Measurements from ENCODE around the gene DEFB124. TPM values are rescaled to one million over a fixed set of nuclear protein-coding genes. Genes with fewer than 3 reads are reported as not detected.

DEFB124 gene
- total RNA-seq, 1 donor from 2014 or later: not detected

DNA sequence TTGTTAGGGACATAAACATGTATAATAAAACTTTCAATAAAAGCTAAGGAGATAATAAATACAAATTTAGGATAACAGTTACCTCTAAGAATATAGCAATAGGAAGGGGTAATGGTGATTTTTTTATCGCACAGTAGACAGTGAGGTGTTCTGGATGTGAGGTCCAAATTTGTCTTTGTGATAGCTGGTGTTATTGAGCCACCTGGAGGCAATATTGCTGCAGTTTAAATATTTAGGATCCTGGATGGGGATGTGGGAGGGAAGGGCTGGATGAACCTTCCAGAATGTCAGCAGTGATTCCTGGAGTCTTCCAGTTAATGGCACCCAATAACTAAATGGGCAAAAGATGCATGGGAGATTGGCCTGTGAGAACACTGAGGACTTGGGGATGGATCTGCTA, 20.6 kb downstream of the DEFB124 start:
- Histone ChIP-seq H2AFZ (replicated peaks) (no peak overlapping the region), H3K4me1 (no peaks in the 10 kb centered on the region), H3K27me3 (no peaks in the 10 kb centered on the region), H3F3A (ENCODE audit: low read depth) (no peaks in the 10 kb centered on the region), H3K4me2 (no peak overlapping the region), H3K4me3 (no peak overlapping the region), H3K36me3 (no peaks in the 10 kb centered on the region), H3K79me2 (ENCODE audit: low read depth) (no peaks in the 10 kb centered on the region), H3K9ac (no peak overlapping the region), H3K9me3 (ENCODE audit: low read depth) (peaks cover 3% of the 10 kb centered on the region), H4K20me1 (ENCODE audit: low read depth) (no peaks in the 10 kb centered on the region), H3K27ac (no peak overlapping the region)
- TF ChIP-seq, protein P1, sequence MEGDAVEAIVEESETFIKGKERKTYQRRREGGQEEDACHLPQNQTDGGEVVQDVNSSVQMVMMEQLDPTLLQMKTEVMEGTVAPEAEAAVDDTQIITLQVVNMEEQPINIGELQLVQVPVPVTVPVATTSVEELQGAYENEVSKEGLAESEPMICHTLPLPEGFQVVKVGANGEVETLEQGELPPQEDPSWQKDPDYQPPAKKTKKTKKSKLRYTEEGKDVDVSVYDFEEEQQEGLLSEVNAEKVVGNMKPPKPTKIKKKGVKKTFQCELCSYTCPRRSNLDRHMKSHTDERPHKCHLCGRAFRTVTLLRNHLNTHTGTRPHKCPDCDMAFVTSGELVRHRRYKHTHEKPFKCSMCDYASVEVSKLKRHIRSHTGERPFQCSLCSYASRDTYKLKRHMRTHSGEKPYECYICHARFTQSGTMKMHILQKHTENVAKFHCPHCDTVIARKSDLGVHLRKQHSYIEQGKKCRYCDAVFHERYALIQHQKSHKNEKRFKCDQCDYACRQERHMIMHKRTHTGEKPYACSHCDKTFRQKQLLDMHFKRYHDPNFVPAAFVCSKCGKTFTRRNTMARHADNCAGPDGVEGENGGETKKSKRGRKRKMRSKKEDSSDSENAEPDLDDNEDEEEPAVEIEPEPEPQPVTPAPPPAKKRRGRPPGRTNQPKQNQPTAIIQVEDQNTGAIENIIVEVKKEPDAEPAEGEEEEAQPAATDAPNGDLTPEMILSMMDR (IDR thresholded peaks at IDR 0.05): no peak
- TF ChIP-seq EZH2 (IDR thresholded peaks at IDR 0.05) (no peak), EZH2phosphoT487 (IDR thresholded peaks at IDR 0.05) (no peak)
- Mint-ChIP-seq H3K9me3 (peaks cover 9% of the 10 kb centered on the region), H3K4me1 (no peaks in the 10 kb centered on the region), H3K4me3 (no peak overlapping the region), H3K36me3 (no peaks in the 10 kb centered on the region), H3K27ac (no peak overlapping the region), H3K27me3 (ENCODE audit: insufficient read depth, low read depth) (peaks cover 2% of the 10 kb centered on the region)
- no peak for DNase-seq (ENCODE audit: low spot score)

DNA sequence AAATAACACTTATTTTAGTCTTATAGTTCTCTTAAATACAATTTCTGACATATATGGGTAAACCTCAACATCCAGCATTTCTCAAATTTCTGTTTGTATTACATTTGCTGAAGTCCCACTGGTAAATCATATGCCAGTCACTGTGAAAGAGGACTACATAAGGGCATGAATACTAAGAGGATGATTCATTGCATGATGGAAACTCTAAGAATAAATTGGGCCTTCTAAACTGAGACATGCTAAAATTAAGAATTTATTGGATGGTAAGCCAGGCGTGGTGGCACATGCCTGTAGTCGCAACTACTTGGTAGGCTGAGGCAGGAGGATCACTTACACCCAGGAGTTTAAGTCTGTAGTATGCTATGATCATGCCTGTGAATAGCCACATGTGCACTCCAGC, 22.4 kb downstream of the DEFB124 start:
- Mint-ChIP-seq H3K4me3 (no peak overlapping the region), H3K27me3 (ENCODE audit: insufficient read depth, low read depth) (peaks cover 9% of the 10 kb centered on the region), H3K36me3 (no peaks in the 10 kb centered on the region), H3K27ac (no peak overlapping the region), H3K4me1 (no peaks in the 10 kb centered on the region), H3K9me3 (peaks cover 12% of the 10 kb centered on the region)
- TF ChIP-seq, protein P1 (IDR thresholded peaks at IDR 0.05): no peak
- TF ChIP-seq EZH2phosphoT487 (IDR thresholded peaks at IDR 0.05): no peak
- no peak for TF ChIP-seq EZH2 (IDR thresholded peaks at IDR 0.05)
- Histone ChIP-seq H3K27ac (no peak overlapping the region), H3K9ac (no peak overlapping the region), H3F3A (ENCODE audit: low read depth) (no peaks in the 10 kb centered on the region), H2AFZ (replicated peaks) (no peak overlapping the region), H3K9me3 (ENCODE audit: low read depth) (peaks cover 3% of the 10 kb centered on the region), H3K4me2 (no peak overlapping the region), H3K4me1 (no peaks in the 10 kb centered on the region), H4K20me1 (ENCODE audit: low read depth) (no peaks in the 10 kb centered on the region), H3K79me2 (ENCODE audit: low read depth) (no peaks in the 10 kb centered on the region), H3K36me3 (no peaks in the 10 kb centered on the region), H3K4me3 (no peak overlapping the region), H3K27me3 (no peaks in the 10 kb centered on the region)
- no peak for DNase-seq (ENCODE audit: low spot score)

DNA sequence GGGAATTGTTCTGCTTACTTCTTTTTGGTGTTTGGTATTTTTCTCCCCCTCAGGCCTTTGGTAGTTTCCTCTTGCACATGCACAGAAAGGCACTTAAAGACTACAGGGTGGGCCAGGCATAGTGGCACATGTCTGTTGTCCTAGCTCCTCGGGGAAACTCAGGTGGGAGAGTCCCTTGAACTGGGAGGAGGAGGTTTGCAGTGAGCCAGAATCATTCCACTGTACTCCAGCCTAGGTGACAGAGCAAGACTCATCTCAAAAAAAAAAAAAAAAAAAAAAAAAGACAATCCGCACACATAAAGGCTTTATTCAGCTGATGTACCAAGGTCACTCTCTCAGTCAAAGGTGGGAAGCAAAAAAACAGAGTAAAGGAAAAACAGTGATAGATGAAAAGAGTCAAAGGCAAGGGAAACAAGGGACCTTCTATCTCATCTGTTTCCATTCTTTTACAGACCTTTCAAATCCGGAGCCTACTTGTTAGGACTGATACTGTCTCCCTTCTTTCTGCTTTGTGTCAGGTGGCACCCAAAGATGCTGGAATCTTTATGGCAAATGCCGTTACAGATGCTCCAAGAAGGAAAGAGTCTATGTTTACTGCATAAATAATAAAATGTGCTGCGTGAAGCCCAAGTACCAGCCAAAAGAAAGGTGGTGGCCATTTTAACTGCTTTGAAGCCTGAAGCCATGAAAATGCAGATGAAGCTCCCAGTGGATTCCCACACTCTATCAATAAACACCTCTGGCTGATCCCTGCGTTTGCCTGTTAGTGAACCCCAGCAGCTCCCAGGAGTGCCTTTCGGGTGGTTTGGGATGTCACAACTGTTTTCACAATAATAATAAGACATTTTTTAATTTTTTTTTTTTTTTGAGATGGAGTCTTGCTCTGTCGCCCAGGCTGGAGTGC, 25.2 kb downstream of the DEFB124 start:
- Histone ChIP-seq H3F3A (ENCODE audit: low read depth) (no peaks in the 10 kb centered on the region), H2AFZ (replicated peaks) (no peak overlapping the region), H3K9me3 (ENCODE audit: low read depth) (peaks cover 3% of the 10 kb centered on the region), H3K27me3 (no peaks in the 10 kb centered on the region), H4K20me1 (ENCODE audit: low read depth) (no peaks in the 10 kb centered on the region), H3K9ac (no peak overlapping the region), H3K4me3 (no peak overlapping the region), H3K27ac (no peak overlapping the region), H3K4me1 (no peaks in the 10 kb centered on the region), H3K79me2 (ENCODE audit: low read depth) (no peaks in the 10 kb centered on the region), H3K4me2 (no peak overlapping the region), H3K36me3 (no peaks in the 10 kb centered on the region)
- no peak overlapping the region for H3K4me3 Mint-ChIP-seq
- H3K9me3 Mint-ChIP-seq: peaks cover 12% of the 10 kb centered on the region
- H3K27ac Mint-ChIP-seq: no peak overlapping the region
- TF ChIP-seq EZH2 (IDR thresholded peaks at IDR 0.05) (no peak), EZH2phosphoT487 (IDR thresholded peaks at IDR 0.05) (no peak)
- TF ChIP-seq, protein P1 (IDR thresholded peaks at IDR 0.05): no peak
- no peaks in the 10 kb centered on the region for H3K36me3 Mint-ChIP-seq
- no peak for DNase-seq (ENCODE audit: low spot score)
- peaks cover 13% of the 10 kb centered on the region for H3K27me3 Mint-ChIP-seq (ENCODE audit: insufficient read depth, low read depth)
- no peaks in the 10 kb centered on the region for H3K4me1 Mint-ChIP-seq

Data from neural progenitor cell (in vitro differentiated cells).